Duodenal mucosa (tissue), 2 donors: Measurements from ENCODE around the gene MGAT5B.

Experiments
- H3K27ac ChIP-seq: one replicate; pipeline ENCODE4 v1.7.0; 2013; ENCODE audit warnings: low read depth, low read length
- H3K27me3 ChIP-seq, 2 donors: one replicate each; pipeline ENCODE4 v1.7.0; 2013; ENCODE audit warnings: low read length in 2 of 2, control low read depth in 1 of 2; ENCODE audit not compliant: insufficient read depth in 2 of 2, control insufficient read depth in 1 of 2
- H3K36me3 ChIP-seq, 2 donors: one replicate each; pipeline ENCODE4 v1.7.0; 2013; ENCODE audit warnings: low read length in 2 of 2, control low read depth in 1 of 2; ENCODE audit not compliant: insufficient read depth in 2 of 2, control insufficient read depth in 1 of 2
- H3K4me1 ChIP-seq, 2 donors: one replicate each; pipeline ENCODE4 v1.7.0; 2013; ENCODE audit warnings: low read length in 2 of 2, control low read depth in 1 of 2; ENCODE audit not compliant: insufficient read depth in 2 of 2, control insufficient read depth in 1 of 2
- H3K4me3 ChIP-seq, 2 donors: one replicate each; pipeline ENCODE4 v1.7.0; 2013; ENCODE audit warnings: low read length in 2 of 2, low read depth in 1 of 2
- H3K9ac ChIP-seq, 2 donors: one replicate each; pipeline ENCODE4 v1.7.0; 2013; ENCODE audit warnings: low read length in 2 of 2, low read depth in 1 of 2
- H3K9me3 ChIP-seq, 2 donors: one replicate each; pipeline ENCODE4 v1.7.0; 2013; ENCODE audit warnings: low read length in 2 of 2, control low read depth in 1 of 2; ENCODE audit not compliant: control insufficient read depth in 1 of 2

MGAT5B gene, protein sequence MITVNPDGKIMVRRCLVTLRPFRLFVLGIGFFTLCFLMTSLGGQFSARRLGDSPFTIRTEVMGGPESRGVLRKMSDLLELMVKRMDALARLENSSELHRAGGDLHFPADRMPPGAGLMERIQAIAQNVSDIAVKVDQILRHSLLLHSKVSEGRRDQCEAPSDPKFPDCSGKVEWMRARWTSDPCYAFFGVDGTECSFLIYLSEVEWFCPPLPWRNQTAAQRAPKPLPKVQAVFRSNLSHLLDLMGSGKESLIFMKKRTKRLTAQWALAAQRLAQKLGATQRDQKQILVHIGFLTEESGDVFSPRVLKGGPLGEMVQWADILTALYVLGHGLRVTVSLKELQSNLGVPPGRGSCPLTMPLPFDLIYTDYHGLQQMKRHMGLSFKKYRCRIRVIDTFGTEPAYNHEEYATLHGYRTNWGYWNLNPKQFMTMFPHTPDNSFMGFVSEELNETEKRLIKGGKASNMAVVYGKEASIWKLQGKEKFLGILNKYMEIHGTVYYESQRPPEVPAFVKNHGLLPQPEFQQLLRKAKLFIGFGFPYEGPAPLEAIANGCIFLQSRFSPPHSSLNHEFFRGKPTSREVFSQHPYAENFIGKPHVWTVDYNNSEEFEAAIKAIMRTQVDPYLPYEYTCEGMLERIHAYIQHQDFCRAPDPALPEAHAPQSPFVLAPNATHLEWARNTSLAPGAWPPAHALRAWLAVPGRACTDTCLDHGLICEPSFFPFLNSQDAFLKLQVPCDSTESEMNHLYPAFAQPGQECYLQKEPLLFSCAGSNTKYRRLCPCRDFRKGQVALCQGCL

DNA sequence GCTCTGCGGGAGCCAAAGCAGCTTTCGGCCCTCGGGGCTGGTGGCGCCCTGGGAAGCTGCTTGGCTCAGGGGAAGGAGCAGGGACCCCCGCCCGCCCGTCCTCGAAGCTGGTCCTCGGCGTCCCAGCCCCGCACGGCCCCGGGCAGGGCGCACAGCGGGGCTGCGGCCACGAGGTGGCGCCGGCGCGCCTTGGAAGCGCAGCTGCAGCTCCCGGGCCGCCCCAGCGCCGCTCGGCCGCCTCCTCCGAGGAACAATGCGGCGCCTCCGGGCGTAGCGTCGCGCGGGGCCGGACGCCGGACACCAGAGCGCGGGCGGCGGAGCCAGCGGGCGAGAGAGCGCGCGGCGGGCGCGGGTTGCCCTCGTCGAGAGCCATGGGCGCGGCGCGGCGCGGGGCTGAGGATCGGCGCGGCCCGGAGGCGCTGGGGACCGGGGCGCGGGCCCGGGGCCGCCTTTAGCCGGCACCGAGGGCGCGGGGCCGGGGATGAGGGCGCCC, at the start of gene MGAT5B:
Gene MGAT5B (plus strand): TSS at position 229 of the 493 bp plus-strand sequence. CDS start 626 bp downstream, outside the sequence.
- Histone ChIP-seq H3K27ac (no peak within 1 kb of the TSS), H3K4me1 (no peaks in the 10 kb centered on the region), H3K9me3 (no peaks in the 10 kb centered on the region), H3K27me3 (peaks cover 50 to 52% of the 10 kb centered on the region in 2 donors), H3K9ac (no peak within 1 kb of the TSS), H3K36me3 (no peaks in the 10 kb centered on the region), H3K4me3 (peak within 1 kb of the TSS in 1 of 2 donors; percentile 45)

DNA sequence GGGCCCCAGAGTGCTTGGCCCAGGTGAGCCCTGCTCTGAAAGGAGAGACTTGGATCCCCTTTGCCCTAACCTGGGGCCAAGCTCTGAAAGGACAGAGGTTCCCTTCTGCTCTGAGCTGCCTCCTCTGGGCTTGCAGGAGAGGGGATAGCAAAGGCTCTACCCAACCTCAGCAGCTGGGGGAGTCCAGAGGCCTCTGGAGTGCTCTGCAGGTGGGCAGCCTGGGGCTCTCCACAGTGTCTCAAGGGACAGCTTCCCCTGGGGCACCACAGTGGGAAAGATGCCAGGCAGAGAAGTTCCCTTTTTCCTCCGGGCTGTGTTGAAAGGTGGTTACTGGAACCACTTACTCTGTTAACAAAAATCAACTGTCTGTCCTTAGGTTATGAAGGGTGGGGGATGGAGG, 48.2 kb upstream of the MGAT5B start:
- no peaks in the 10 kb centered on the region for H3K4me1 ChIP-seq
- no peak overlapping the region for H3K9ac ChIP-seq
- H3K36me3 ChIP-seq, result no peaks in the 10 kb centered on the region
- H3K4me3 ChIP-seq, result no peak overlapping the region
- no peaks in the 10 kb centered on the region for H3K9me3 ChIP-seq
- H3K27me3 ChIP-seq, result peaks cover 0 to 4% of the 10 kb centered on the region in 2 donors
- no peak overlapping the region for H3K27ac ChIP-seq

DNA sequence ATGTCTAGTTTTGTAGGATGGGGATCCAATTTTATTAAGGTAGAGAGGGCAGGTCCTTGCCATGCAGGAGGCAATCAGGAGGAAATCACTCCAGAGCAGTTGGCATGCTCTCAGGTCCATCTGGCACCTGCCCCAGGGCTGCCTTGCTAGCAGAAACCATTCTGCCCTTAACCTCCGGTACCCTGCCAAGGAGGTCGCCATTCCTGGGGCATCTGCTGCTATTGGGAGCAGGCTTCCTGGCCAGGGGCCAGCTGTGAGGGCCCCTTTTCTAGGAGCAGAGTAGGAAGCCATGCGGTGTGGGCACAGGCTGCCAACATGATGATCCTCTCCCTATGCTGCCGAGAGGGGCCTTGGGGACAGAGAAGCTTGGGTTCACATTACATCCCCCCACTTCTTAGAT, 47.6 kb upstream of the MGAT5B start:
- Histone ChIP-seq H3K27me3 (peaks cover 0 to 4% of the 10 kb centered on the region in 2 donors), H3K9ac (no peak overlapping the region), H3K4me1 (no peaks in the 10 kb centered on the region), H3K9me3 (no peaks in the 10 kb centered on the region), H3K27ac (no peak overlapping the region), H3K4me3 (no peak overlapping the region), H3K36me3 (no peaks in the 10 kb centered on the region)

DNA sequence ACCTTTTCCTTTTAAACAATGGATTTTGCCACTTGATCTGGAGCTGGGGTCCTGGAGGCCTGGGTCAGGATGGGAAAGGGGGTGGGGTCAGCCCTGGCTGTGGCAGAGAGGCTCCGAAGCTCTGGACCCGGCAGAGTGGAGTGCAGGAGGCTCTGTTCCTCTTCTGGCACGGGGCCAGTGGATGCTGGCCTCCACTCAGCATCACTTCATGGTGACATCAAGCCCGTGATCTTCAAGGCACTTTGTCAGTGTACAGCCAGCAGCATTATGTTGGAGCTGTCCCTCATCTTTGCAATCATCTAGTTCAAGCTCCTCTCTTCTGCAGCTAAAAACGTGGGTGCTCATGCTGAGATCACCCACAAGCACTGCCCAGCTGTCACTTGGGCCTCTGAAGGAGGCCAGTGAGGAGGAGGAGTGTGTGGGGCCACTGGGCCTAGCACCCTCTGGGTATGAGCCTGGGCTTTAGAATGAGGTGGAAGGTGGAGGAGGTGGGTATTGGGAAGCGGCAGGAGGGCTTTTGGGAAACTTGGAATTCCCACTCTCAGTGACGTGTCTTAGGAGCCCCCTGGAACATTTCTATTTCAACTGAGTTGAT, 45.9 kb upstream of the MGAT5B start:
- Histone ChIP-seq H3K4me3 (no peak overlapping the region), H3K36me3 (no peaks in the 10 kb centered on the region), H3K27ac (no peak overlapping the region), H3K4me1 (no peaks in the 10 kb centered on the region), H3K9ac (no peak overlapping the region), H3K27me3 (peaks cover 0 to 4% of the 10 kb centered on the region in 2 donors), H3K9me3 (no peaks in the 10 kb centered on the region)

DNA sequence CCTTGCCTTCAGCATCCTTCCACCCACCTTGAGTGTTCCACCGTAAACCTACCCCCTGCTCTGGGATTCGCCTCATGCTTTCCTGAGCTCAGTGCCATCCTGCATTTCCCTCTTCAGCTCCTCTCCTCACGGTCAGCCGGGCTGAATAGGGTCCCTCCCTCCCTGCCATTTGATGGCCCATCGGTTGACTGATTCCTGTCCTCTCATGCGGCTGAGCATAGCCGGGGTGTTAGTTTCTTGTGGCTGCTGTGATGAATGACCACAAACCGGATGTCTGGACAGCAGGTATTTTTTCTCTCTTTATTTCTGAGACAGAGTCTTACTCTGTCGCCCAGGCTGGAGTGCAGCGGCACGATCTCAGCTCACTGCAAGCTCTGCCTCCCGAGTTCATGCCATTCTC, 44.1 kb upstream of the MGAT5B start:
- H3K4me3 ChIP-seq, result no peak overlapping the region
- peaks cover 0 to 4% of the 10 kb centered on the region in 2 donors for H3K27me3 ChIP-seq
- H3K9me3 ChIP-seq, result no peaks in the 10 kb centered on the region
- no peaks in the 10 kb centered on the region for H3K36me3 ChIP-seq
- H3K27ac ChIP-seq, result no peak overlapping the region
- no peaks in the 10 kb centered on the region for H3K4me1 ChIP-seq
- no peak overlapping the region for H3K9ac ChIP-seq

DNA sequence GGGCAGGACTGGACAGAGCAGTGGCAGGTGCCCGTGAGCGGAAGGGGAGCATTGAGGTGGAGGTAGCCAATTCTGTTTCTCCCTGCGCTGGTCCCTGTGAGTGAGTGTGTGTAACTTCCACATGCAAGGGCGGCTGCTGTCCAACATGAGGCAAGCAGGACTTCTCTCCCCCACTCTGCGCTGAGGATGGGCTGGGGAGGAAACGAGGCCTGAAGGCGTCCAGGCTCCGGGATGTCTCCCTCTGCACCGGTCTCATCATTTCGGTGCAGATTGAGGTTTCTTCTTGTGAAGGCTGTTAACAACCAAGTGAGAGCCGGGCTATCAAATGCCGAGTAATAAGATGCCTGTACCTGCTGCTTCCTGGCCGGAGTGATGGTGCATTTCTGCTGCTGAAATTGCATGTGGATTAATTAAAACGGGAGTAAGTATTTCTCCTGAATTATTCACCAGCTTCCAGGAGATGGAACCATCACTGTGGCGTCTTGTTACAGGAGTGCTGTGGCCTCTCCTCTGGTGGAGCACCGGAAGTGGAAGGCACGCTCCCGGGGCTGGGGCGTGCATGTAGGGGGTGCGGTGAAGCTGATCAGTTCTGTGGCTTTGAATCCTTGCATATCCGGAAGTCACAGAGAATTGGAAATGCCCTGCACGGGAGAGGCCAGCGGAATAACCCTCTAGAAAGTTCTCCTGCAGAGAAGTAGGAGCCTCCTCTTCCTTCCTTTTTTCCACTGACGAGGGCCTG, 41.7 kb upstream of the MGAT5B start:
- no peaks in the 10 kb centered on the region for H3K9me3 ChIP-seq
- no peak overlapping the region for H3K27ac ChIP-seq
- no peaks in the 10 kb centered on the region for H3K4me1 ChIP-seq
- H3K9ac ChIP-seq, result no peak overlapping the region
- H3K27me3 ChIP-seq, result no peaks in the 10 kb centered on the region
- no peak overlapping the region for H3K4me3 ChIP-seq
- no peaks in the 10 kb centered on the region for H3K36me3 ChIP-seq

DNA sequence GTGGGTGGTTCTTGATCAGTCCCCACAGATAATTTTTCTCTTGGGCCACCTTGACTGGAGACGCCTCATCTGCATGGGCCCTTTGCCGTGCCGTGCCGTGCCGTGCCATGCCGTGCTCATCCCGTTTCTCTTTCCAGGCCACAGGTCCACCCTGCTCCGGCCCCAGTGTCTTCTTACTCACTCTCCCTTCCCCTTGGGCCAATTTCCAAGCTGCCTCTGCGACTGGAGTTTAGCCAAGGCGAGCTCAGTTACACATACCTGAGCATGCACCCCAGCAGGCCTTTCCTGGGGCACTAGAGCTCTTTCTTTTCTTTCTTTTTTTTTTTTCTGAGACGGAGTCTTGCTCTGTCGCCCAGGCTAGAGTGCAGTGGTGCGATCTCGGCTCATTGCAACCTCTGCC, 40.5 kb upstream of the MGAT5B start:
- H3K36me3 ChIP-seq, result no peaks in the 10 kb centered on the region
- no peak overlapping the region for H3K4me3 ChIP-seq
- H3K9ac ChIP-seq, result no peak overlapping the region
- H3K9me3 ChIP-seq, result no peaks in the 10 kb centered on the region
- H3K27me3 ChIP-seq, result no peaks in the 10 kb centered on the region
- no peak overlapping the region for H3K27ac ChIP-seq
- H3K4me1 ChIP-seq, result no peaks in the 10 kb centered on the region

DNA sequence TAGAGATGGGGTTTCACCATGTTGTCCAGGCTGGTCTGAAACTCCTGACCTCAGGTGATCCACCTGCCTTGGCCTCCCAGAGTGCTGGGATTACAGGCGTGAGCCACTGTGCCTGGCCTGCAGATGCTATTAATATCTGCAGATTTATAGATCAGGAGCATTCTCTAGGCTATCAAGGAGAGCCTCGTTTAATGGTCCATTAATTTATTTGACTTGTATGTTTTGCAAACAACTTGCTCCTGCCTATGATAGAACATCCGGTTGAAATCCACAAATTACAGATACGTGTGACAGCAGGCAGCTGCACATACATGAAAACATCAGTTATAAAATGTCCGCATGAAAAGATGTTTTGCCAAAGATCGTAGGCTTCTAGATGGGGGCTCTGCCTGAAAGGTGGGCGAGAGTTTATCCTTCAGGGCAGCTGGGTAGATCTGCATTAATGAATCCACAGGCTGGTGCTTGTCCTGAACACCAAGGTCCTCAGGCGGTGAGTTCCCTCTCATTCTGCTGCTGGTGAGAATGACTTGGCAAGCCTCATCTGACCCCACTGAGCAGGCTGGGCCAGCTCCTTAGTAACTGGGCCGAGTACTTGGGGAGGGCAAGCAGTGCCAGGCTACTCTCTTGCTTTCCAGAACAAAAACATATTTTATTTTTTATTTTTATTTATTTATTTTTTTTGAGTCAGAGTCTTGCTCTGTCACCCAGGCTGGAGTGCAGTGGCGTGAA, 37.1 kb upstream of the MGAT5B start:
- no peak overlapping the region for H3K27ac ChIP-seq
- H3K9me3 ChIP-seq, result no peaks in the 10 kb centered on the region
- no peaks in the 10 kb centered on the region for H3K27me3 ChIP-seq
- H3K9ac ChIP-seq, result no peak overlapping the region
- no peaks in the 10 kb centered on the region for H3K36me3 ChIP-seq
- no peaks in the 10 kb centered on the region for H3K4me1 ChIP-seq
- no peak overlapping the region for H3K4me3 ChIP-seq

DNA sequence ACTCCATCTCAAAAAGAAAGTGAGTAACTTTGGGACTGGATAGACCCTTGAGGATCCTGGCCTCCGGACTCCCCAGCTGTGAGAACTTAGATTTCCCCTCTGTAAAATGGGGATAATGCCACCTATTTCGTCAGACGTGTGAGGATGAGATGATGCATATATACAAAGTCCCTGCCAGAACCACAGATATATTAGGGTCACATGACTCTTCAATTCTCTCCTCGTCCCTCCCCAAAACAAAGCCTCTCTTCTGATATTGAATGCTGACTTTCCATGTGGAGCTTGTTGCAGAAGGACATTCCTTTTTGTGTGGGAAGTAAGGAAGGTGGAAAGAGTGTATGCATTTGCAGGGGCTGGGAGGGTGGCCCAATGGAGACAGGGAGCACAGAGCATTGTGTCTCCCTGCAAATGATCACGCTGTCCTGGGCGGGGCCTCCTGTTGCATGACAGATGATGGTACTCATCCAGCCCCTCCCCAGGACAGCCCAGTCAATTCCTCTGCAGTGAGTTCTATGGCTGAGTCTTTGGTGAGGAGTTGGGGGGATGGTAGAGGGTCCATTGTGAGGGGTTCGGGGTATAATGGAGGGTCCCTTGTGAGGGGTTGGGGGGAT, 35.1 kb upstream of the MGAT5B start:
- Histone ChIP-seq H3K9me3 (no peaks in the 10 kb centered on the region), H3K4me1 (no peaks in the 10 kb centered on the region), H3K4me3 (no peak overlapping the region), H3K27me3 (no peaks in the 10 kb centered on the region), H3K27ac (no peak overlapping the region), H3K9ac (no peak overlapping the region), H3K36me3 (no peaks in the 10 kb centered on the region)
